Thyroid gland (tissue), 4 donors: ENCODE measurements around the gene PGBD2.

ENCODE experiments used
- POLR2A ChIP-seq, 2 donors: fragments of 450-650 bp; IDR thresholded peaks; one replicate each; pipeline ENCODE4 v1.6.1; 2017; ENCODE audit warnings: antibody characterized with exemption in 2 of 2, mild to moderate bottlenecking in 2 of 2, moderate library complexity in 1 of 2
- TF ChIP-seq, protein P1 (sequence below), 6 experiments: fragments of 200-600 bp in 3 of 6; fragments of 450-650 bp in 3 of 6; sonication (generic) in 3 of 6; IDR thresholded peaks; one replicate each; pipeline ENCODE4 v1.5.1; 2016 to 2019; ENCODE audit warnings: antibody characterized with exemption in 6 of 6, mild to moderate bottlenecking in 2 of 6, inconsistent platforms in 1 of 6, moderate library complexity in 1 of 6

- TF ChIP-seq, protein P1, sequence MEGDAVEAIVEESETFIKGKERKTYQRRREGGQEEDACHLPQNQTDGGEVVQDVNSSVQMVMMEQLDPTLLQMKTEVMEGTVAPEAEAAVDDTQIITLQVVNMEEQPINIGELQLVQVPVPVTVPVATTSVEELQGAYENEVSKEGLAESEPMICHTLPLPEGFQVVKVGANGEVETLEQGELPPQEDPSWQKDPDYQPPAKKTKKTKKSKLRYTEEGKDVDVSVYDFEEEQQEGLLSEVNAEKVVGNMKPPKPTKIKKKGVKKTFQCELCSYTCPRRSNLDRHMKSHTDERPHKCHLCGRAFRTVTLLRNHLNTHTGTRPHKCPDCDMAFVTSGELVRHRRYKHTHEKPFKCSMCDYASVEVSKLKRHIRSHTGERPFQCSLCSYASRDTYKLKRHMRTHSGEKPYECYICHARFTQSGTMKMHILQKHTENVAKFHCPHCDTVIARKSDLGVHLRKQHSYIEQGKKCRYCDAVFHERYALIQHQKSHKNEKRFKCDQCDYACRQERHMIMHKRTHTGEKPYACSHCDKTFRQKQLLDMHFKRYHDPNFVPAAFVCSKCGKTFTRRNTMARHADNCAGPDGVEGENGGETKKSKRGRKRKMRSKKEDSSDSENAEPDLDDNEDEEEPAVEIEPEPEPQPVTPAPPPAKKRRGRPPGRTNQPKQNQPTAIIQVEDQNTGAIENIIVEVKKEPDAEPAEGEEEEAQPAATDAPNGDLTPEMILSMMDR (IDR thresholded peaks at IDR 0.05) = no peak
- TF ChIP-seq POLR2A (IDR thresholded peaks at IDR 0.05) = peak; percentile 32 to 91
These were observed 42.8 kb upstream of the PGBD2 start for GRCh38 chr1:248862998-248863881.
